Activated CD4-positive, alpha-beta T cell treated with anti-CD3 and anti-CD28 coated beads, Interleukin-2, amount 50 U/mL, for 1 hour (primary cell): ENCODE results near the gene RGS6.

ENCODE experiments used
- DNase-seq: peaks from one replicate; pipeline ENCODE4 v3.0.0-alpha.2; 2020

Gene RGS6

DNA sequence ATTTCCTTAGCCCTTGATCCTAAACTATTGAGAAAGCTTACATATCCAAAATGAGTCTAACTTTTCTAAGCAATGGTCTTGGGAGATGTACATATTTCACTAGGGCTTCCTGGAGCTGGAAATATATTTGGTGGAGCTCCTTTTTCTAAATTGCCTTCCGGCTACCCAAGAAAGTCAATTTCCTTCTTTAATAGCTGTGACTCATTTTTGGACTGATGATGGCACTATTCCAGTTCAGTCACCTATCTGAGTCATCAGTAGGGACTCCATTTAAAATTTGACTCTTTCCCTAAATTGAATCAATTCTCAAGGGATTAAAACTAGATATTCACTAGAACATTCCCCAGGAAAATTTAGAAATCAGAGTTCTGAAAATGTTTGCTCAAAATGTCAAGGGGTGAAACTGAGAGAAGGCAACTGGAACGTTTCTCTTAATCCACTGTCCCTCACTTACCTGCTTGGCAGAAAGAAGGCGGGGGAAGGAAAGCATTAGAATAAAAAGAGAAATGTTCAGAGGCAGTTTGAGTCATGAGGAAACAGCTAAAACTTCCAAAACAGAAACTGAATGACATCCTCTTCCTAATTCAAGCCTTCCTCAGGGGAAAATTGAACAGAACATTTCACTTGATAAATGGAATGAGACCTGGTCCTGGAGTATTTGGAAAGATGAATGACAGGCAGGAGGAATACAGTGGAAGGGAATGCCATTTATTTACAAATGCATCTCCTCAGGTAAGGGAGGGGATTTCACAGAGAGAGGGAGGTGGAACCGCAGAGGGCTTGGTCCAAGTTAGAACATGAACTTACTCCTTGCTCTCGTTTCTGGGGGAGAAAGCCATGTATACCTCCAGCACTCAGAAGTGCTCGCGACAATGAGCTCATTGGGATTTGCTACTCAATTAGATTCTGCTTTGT is 91.2 kb downstream of the RGS6 start:
- no peak for DNase-seq

DNA sequence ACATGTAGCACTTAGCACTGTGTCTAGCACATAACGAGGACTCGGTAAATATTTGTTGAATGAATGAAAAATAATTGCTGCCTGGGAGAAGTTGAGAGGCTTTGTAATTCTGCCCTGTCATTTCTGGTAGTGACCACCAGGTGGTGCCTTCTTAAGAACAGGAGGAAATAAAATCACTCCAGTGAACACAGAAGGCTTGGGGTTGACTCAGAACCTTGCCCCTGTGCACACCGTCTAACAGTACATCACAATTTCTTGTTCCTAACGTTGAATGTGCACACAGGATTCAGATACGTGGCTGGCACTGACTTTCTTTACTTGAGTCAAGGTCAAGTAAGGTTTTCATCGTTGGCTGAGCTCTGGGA is 91.8 kb downstream of the RGS6 start:
- no peak for DNase-seq

DNA sequence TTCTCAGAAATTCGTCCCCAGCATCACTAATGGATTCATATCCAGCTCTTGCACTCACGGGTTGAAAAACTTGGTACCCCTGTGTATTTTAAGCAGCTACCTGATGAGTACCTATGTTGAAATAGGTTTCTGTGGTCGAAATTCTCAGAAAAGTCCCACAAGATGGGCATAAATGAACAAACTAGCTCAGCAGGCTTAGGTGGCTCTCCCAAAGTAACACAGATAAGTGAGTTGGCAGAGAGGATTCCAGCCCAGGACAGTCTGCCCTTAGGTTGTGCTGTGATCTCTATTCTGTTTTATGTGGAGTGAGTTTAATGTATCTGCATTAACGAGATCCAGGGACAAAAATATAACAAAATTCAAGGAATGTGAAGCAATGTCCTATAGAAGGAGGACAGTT is 92.3 kb downstream of the RGS6 start:
- DNase-seq: no peak

DNA sequence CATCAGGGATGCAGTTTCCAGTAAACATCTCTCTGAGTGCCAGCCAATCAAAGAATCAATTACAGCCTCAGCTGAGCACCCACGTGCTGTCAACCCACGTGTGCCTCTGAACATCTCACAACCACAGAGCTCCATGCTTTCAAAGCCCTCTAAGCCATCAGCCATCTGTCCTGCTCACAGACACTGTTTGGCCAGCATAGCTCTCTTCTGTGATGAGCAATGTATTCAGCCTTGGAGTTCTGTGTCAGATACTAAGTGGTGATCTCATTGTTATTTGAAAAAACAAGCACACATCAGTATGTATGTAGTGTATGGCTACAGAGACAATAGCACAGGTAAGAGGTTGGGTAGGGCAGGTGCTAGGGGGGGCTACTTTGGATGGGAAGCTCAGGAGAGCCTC is 94.3 kb downstream of the RGS6 start:
- no peak for DNase-seq

DNA sequence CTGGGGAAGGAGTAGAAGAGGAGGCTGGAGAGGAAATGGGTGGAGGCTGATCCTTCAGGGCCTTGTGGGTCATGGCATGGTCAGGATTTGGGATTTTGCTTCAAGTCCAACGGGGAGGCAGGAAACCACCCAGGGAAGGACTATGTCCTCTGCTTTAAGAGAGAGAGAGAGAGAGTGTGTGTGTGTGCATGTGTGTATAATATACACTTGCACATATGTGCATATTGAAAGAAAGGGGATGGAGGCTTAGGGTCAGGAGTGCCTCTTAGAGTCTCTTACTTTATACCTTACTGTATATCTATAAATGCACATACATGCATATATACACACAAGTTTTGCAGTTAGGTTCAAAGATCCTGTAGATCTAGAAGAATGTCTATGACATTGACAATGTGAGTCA is 94.8 kb downstream of the RGS6 start:
- DNase-seq: no peak

DNA sequence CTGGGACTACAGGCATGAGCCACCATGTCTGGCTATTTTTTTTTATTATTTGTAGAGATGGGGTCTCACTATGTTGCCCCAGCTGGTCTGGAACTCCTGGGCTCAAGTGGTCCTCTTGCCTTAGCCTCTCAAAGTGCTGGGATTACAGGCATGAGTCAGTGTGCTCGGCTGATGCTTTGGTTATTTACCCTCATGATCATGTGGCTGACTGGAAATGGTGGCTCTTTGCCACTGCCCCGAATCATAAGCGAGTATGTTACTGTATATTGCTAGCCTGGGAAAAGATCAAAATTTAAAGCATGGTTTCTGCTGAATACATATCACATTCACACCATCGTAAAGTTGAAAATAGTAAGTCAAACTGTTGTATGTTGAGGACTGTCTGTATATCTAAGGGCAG is 101.1 kb downstream of the RGS6 start:
- DNase-seq: no peak

DNA sequence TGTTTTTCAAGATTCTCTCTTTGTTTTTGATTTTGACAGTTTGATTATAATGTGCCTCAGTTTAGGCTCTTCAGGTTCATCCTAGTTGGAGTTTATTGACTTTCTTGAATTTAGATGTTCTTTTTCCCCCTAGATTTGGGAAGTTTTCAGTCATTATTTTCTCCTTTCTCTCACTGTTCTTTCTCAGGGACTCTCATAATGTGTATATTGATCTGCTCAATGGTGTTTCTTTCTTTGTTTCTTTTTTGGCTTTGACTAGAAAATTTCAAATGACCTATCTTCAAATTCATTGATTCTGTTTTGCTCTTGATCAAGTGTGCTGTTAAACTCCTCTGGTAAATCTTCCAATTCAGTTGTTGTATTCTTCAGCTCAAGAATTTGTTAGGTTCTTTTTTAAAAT is 108.3 kb downstream of the RGS6 start:
- no peak for DNase-seq

DNA sequence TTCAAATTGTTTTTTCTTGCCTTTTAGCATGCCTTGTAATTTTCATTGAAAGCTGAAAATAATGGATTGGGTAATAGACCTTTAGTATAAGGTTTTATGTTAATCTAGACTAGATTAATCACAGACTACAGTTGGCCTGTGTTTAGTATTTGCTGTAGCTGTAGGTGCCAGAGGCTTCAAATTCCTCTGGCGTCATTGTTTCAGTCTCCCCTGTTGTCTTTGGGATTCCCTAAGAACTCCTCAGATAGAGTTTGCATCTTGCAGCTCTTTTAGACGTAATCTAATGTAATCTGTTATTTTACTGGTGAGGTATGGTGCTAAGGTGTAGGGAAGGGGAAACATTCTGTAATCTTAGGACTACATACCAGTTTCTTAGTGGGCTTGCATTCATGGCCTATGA is 113.0 kb downstream of the RGS6 start:
- no peak for DNase-seq

DNA sequence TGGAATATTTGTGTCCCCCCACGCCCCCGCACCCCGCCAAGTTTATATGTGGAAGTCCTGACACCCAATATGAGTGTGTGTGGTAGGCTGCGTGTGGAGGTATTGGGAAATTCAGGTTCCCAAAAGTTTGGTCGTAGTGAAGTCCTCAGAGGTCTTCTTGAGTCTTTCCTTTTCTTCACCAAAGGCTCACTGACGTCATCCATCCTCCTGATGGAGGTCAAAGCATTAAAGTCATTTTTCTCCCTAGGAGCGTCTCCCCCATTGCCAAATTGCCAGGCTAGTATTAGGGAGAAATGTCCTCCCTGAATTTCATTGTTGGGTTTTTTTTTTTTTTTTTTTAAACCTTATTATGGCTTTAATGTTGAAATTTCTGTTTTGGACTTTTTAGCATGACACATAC is 113.7 kb downstream of the RGS6 start:
- no peak for DNase-seq

DNA sequence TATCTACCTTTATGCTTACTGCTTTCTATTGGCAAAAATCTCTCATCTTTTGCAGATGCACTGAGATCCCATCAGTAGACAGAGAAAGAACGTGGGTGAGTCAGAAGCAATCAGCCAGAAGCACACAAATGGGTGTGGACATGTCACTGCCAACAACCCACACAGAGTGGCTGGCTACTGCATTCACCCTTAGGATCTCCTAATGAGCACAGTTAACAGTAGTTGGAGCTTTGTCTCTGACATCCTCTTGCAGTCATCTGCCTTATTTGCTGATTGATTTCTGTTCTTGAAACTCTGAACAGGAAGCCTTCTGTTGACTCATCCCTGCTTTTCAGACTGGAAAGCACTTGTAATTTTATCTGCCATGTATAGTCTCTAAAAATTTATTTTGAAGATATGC is 117.2 kb downstream of the RGS6 start:
- no peak for DNase-seq

DNA sequence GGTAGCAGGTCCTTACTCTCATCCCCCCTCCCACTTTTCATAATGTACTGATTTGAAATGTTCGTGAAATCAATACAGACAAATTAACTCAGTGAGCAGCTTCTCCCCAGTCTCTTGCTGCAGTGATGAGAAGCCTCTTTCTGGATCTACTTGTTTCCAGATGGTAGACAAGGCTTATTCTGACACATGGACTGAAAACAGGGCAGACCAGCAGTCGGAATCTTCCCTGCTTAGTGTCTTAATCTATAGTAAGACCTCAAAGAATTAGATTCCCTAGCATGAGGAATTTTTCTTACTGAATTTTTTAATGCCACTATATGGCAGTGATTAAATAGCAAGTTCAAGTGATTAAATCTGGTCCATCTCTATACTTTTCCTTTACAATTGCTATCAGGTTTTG is 120.1 kb downstream of the RGS6 start:
- DNase-seq: no peak

DNA sequence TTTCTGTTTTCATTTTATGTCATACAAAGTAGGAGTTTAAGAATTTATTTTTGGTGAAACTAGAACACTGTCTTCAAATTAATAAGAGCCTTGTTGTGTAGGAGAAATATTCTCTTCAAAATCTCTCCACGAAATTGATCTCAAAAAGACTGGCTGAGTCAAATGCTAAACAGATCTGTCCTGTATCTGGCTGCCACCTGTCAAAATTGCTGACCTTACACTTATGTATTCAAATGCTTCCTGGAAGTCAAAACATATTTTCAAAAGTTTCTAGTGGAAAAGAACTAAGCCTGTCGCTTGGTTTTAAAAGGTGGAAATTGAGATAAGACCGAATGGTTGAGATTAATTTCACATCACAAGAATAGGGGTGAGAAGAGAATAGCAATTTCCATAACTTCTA is 121.4 kb downstream of the RGS6 start:
- no peak for DNase-seq

DNA sequence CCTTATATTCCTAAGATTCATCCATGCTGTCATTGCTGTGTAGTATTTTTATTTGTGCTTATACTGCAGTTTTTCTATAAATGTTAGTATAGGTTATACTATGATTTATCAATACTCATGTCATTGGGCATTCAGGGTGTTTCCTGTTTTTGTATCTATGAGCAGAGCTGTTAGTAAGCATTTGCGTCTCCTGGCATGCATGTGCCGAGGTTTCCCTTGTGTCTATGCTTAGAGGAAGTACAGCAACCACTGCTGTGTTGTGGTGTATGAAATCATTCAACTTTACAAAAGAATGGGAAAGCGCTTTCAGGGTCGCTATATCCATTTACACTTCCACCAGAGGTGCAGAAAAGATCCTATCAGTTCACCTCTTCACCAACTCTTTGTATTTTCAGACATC is 122.7 kb downstream of the RGS6 start:
- DNase-seq: no peak

DNA sequence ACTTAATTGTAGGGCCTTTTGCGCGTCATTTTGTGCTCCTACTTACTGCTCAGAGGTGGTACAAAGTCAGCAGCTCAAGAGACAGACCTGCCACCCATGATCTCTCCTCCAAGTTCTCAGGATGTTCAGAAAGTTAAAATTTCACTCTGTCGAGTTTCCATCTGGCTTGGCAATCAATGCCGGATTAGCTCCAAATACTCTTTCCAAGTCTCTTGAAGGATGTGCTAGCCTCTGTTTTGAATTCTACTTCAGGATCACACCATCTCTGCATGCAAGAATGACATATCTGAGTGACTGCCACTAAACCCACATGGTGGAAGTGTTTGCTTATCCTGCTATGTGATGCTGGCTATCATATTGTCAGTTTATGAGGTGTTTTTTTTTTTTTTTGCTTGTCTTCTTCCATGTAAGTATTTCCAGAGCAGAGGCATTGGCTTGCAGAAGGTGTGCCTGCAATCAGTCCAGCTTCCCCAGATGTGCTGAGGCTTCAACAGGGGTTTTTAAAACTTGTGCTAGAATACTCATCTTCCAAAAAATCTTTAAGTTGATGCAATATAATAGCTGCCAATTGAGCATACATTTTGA is 125.6 kb downstream of the RGS6 start:
- DNase-seq: no peak

DNA sequence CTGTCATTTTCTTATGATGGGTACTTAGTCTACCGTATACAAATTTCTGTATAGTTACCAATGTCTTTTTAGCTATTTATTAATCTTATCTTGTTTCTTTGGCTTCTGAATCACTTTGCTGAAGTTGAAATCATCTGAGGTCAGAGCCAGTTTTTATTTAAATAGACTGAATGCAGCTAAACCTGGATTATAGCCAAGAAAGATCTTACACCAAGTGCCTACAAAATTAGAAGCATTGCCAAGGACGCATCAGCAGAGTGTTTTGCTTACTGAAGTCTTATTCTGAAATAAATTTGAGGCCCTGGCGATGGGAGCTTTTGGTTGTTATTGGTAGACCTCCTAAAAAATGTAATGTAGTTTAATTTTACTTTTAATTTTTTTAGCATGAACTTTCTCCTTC is 128.2 kb downstream of the RGS6 start:
- DNase-seq: no peak

DNA sequence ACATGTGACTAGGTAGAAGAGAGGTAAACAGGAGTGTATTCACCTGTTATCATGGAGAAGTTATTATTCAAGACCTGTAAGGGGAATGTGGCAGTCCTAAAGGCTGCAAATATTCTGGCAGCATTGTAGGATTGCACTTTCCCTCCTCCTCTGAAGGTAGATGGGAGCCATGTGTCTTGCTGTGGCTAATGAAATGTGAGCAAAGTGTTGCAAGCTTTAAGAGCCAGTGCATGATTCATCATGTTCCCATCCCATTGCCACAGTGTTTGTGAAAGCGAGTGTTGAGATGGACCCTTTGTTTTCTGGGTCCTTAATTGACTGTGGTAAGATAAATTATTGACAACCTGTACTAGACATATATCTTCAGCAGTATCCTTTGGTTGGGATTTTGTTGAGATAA is 128.7 kb downstream of the RGS6 start:
- DNase-seq: no peak

DNA sequence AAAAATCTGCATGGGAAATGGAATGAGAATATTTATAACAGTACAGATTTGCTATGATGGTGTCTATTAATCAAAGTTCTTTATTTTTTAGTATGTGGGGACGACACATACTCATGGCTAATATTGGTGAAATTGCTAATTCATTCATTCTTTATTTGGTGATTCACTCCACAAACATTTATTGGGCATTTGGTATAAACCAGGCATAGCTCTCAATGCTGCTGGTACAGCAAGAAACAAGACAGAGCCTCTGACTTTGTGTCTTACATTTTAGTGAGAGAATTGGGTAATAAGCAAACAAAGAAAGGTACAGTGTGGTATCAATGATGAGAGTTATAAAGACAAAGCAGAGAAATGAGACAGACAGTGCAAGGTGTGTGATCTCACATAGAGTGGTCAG is 129.5 kb downstream of the RGS6 start:
- no peak for DNase-seq

DNA sequence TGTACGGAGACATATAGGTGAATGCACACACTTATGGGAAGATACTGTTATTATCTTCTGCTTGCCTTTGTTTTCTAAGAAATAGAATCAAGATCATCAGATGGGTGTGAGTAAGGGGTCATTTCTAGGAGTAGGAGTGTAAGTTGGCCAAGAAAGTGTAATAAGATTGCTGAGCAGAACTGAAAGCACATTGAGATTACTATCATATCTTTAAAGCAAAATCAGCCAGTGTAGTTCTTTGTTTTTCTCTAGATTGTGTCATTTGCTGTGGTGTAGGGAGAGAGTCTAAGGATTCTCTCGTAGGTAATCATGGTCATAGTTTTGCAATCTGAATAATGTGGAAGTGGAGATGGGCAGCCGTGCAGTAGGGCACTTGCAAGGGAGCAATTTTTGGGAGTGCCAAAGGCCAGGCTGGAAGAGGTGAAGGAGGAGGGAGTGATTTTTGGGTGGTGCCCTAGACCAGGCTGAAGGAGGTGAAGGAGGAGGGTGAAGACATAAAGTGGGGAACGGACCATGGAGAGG is 131.6 kb downstream of the RGS6 start:
- no peak for DNase-seq

DNA sequence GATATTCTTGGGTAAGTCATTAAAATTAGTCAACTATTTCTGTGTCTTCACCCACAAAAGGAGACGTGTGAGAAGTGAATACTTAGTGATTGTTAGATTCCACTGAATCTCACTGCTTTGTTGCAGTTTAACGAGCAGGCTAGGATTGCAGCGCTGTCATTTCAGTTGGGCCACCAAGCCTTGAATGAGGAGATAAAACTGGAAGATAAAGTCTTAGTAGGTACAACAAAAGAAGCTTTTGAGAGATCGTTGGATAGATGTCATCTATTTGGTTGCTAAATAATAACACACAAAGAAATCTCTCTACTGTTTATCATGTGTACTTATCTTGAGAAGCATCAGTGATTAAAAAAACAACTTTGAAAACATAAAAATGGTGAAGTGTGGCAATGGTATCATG is 132.3 kb downstream of the RGS6 start:
- no peak for DNase-seq

DNA sequence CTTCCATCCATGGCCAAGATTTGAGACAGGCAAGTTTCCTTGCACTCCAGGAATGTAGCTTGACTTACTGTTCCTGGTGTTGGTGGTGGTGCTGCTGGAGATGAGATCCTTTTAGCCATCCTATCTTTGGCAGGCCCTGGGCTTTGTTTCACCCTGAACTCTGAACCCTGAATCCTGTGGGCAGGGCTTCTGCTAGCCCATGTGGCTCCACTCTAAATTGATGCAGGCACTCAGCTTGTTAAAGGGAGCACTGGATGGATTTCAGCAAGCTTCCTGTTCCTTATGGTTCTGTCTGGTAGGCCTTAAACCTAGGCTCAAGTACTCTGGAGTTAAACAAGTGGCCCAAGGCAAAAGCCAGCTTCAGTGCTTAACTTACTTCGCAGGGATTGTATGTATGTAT is 138.2 kb downstream of the RGS6 start:
- no peak for DNase-seq

DNA sequence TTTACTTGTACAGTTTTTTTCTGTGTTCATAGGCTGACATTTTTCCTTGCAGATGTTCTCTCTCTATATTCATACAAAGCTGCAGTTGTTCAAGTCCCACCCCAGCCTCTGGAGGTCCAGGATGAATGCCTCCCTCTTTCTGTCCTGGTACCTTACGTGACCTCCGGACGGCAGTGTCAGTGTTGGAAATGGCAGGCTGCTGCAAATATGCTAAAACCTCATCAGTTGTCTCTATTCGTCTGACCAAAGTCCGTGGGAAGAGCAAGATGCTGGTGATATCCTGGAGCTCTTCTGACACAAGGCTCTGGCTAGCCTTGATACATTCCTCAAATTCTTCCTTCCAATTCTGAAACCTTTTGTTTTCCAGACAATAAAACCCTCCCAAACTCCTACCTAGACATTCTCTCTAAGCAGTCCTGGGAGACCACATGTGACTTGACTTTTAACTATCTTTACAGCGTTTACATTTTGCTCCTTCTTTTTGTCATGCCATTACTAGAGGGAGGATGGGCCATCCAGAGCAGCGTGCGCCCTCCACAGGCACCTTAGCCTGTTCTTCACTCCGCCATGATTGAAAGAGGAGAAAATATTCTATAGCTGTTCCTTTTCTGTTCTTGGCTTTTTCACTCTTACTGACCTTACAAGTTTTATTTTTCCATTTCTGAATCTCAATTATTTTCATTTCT is 143.6 kb downstream of the RGS6 start:
- no peak for DNase-seq

DNA sequence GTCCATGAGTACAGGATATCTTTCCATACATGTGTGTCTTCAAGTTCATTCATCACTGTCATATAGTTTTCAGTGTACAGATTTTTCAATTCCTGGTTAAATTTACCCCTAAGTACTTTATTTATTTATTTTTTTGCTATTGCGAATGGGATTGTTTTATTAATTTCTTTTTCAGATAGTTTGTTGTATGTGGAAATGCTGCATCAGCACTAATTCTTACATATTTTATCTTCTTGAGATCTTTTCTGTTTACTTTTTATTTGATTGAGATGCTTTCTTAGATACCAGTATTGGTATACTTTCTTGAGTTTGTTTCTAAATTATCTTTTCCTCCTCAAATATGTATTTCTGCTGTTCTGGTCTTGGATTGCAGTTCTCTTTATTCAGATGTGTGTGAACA is 148.9 kb downstream of the RGS6 start:
- no peak for DNase-seq

DNA sequence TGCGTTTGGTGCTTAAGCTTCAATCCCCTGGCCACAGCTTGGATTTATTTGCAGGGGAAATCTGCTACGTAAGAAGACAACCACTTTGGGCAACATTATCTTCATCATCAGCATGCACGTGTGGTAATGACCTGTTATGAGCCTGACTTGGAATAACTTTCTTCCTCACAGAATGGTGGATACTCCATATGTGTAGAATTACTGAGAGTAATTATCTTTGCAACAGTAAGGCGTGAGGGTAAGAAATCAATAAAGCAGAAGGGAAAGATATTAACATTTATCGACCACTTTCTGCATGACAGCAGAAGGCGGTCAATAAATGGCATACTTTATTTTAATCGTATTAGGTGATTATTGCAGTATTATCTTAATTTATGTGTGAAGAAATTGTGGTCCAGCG is 152.7 kb downstream of the RGS6 start:
- DNase-seq: no peak

DNA sequence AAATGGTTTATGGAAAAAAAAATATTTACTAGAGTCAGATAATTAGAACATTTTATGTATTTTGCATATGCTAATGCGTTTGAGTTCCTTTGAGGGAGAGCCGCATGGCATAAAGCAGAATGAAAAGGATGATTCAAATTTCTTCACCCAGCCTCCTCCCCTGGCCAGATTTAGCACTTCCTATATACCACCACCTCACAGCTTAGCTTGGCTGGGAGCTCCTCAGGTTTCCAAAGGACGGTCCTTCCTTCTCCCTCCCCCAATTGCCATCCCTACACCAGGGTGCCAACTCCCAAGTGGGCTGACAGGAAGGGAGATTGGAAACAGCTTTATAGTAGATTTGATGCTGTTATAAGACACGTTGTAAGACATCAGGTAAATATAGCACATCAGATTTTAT is 157.4 kb downstream of the RGS6 start:
- DNase-seq: no peak
